Karpas-422 (cell line): Measurements from ENCODE around the gene NOS1AP. TPM values are rescaled to one million over a fixed set of nuclear protein-coding genes. Genes with fewer than 3 reads are reported as not detected.

Source experiments
- DNase-seq: peaks from one replicate; pipeline ENCODE4 v3.0.0-alpha.2; 2015
- H2AFZ ChIP-seq: fragments of 200-600 bp; sonication (generic); 2 replicates; pipeline ENCODE4 v1.6.1; 2014; ENCODE audit warnings: antibody characterized with exemption, low read length, mixed read lengths
- H3K27ac ChIP-seq: fragments of 200-600 bp; sonication (generic); 2 replicates; pipeline ENCODE4 v1.5.1; 2014; ENCODE audit warnings: mild to moderate bottlenecking, low read length, moderate library complexity
- H3K27me3 ChIP-seq: fragments of 200-600 bp; sonication (generic); 2 replicates; pipeline ENCODE4 v1.6.1; 2014; ENCODE audit warnings: low read length, mixed read lengths
- H3K36me3 ChIP-seq: fragments of 200-600 bp; sonication (generic); 2 replicates; pipeline ENCODE4 v1.6.1; 2014; ENCODE audit warnings: low read length, mixed read lengths; ENCODE audit not compliant: insufficient read depth
- H3K4me1 ChIP-seq: fragments of 200-600 bp; sonication (generic); 2 replicates; pipeline ENCODE4 v1.6.1; 2014; ENCODE audit warnings: mild to moderate bottlenecking, low read length, mixed read lengths
- H3K4me2 ChIP-seq: fragments of 200-600 bp; sonication (generic); 2 replicates; pipeline ENCODE4 v1.6.1; 2014; ENCODE audit warnings: low read length, low read depth, mild to moderate bottlenecking; ENCODE audit not compliant: poor library complexity, severe bottlenecking
- H3K4me3 ChIP-seq: fragments of 200-600 bp; sonication (generic); 2 replicates; pipeline ENCODE4 v1.5.1; 2014; ENCODE audit warnings: mild to moderate bottlenecking, antibody characterized with exemption, low read length, mixed read lengths
- H3K79me2 ChIP-seq: fragments of 200-600 bp; sonication (generic); 2 replicates; pipeline ENCODE4 v1.6.1; 2014; ENCODE audit warnings: mild to moderate bottlenecking, low read length, mixed read lengths
- H3K9ac ChIP-seq: fragments of 200-600 bp; sonication (generic); 2 replicates; pipeline ENCODE4 v1.6.0; 2014; ENCODE audit warnings: low read length
- H3K9me2 ChIP-seq: fragments of 200-600 bp; sonication (generic), shearing (Covaris generic); replicated peaks from 2 replicates; pipeline ENCODE4 v1.6.0; 2014; ENCODE audit warnings: mild to moderate bottlenecking, low read length, moderate library complexity; ENCODE audit not compliant: insufficient read depth
- H3K9me3 ChIP-seq: fragments of 300-700, 200-600 bp; sonication (generic); 2 replicates; pipeline ENCODE4 v1.6.1; 2014; ENCODE audit warnings: low read length, mixed read lengths
- H4K20me1 ChIP-seq: fragments of 200-600 bp; sonication (generic); 2 replicates; pipeline ENCODE4 v1.6.1; 2014; ENCODE audit warnings: mild to moderate bottlenecking, antibody characterized with exemption, low read length, low read depth; ENCODE audit not compliant: insufficient read depth
- total RNA-seq: library from RNA; depleted of rRNA; stranded (reverse); fragments of >200 nt; shearing (Covaris generic); gene quantifications from 2 replicates; pipeline ENCODE4 v1.2.3, GENCODE V29; 2014; ENCODE audit warnings: low replicate concordance

Gene NOS1AP
- total RNA-seq, 1 experiment from 2014 or later: not detected

- no peak for DNase-seq
- no peaks in the 10 kb centered on the region for H3K9me2 ChIP-seq
- H4K20me1 ChIP-seq: no peaks in the 10 kb centered on the region
- no peaks in the 10 kb centered on the region for H3K79me2 ChIP-seq
- no peaks in the 10 kb centered on the region for H3K4me1 ChIP-seq
- no peaks in the 10 kb centered on the region for H3K36me3 ChIP-seq
- H3K9me3 ChIP-seq: no peaks in the 10 kb centered on the region
- no peak overlapping the region for H3K4me3 ChIP-seq
- no peak overlapping the region for H3K9ac ChIP-seq
- H2AFZ ChIP-seq: no peak overlapping the region
- no peaks in the 10 kb centered on the region for H3K27me3 ChIP-seq
- no peak overlapping the region for H3K4me2 ChIP-seq
- H3K27ac ChIP-seq: no peak overlapping the region
These were observed 13.8 kb downstream of the NOS1AP start for GRCh38 chr1:162083273-162083672.

GRCh38 chr1:162085991-162086390, 16.5 kb downstream of the NOS1AP start:
- no peaks in the 10 kb centered on the region for H3K79me2 ChIP-seq
- DNase-seq: no peak
- no peak overlapping the region for H3K4me2 ChIP-seq
- no peaks in the 10 kb centered on the region for H3K36me3 ChIP-seq
- no peaks in the 10 kb centered on the region for H3K9me3 ChIP-seq
- no peaks in the 10 kb centered on the region for H3K27me3 ChIP-seq
- no peaks in the 10 kb centered on the region for H4K20me1 ChIP-seq
- H3K4me3 ChIP-seq: no peak overlapping the region
- no peak overlapping the region for H2AFZ ChIP-seq
- H3K9me2 ChIP-seq: no peaks in the 10 kb centered on the region
- H3K4me1 ChIP-seq: no peaks in the 10 kb centered on the region
- no peak overlapping the region for H3K9ac ChIP-seq
- no peak overlapping the region for H3K27ac ChIP-seq

- Histone ChIP-seq H3K4me3 (no peak overlapping the region), H3K27ac (no peak overlapping the region), H2AFZ (no peak overlapping the region), H3K79me2 (no peaks in the 10 kb centered on the region), H3K27me3 (no peaks in the 10 kb centered on the region), H3K36me3 (no peaks in the 10 kb centered on the region), H3K9me3 (no peaks in the 10 kb centered on the region), H4K20me1 (no peaks in the 10 kb centered on the region), H3K9me2 (no peaks in the 10 kb centered on the region), H3K4me1 (no peaks in the 10 kb centered on the region), H3K9ac (no peak overlapping the region), H3K4me2 (no peak overlapping the region)
- DNase-seq: no peak
These were observed 17.6 kb downstream of the NOS1AP start for GRCh38 chr1:162087111-162087510.

GRCh38 chr1:162087574-162087973, 18.1 kb downstream of the NOS1AP start:
- H3K79me2 ChIP-seq: no peaks in the 10 kb centered on the region
- H3K4me1 ChIP-seq: no peaks in the 10 kb centered on the region
- no peaks in the 10 kb centered on the region for H3K36me3 ChIP-seq
- H2AFZ ChIP-seq: no peak overlapping the region
- no peak for DNase-seq
- H4K20me1 ChIP-seq: no peaks in the 10 kb centered on the region
- no peaks in the 10 kb centered on the region for H3K9me2 ChIP-seq
- no peak overlapping the region for H3K4me2 ChIP-seq
- no peak overlapping the region for H3K4me3 ChIP-seq
- H3K9me3 ChIP-seq: no peaks in the 10 kb centered on the region
- H3K27ac ChIP-seq: no peak overlapping the region
- H3K9ac ChIP-seq: no peak overlapping the region
- no peaks in the 10 kb centered on the region for H3K27me3 ChIP-seq

- Histone ChIP-seq H3K9me2 (no peaks in the 10 kb centered on the region), H3K27me3 (no peaks in the 10 kb centered on the region), H3K27ac (no peak overlapping the region), H3K9ac (no peak overlapping the region), H2AFZ (no peak overlapping the region), H3K36me3 (no peaks in the 10 kb centered on the region), H3K4me3 (no peak overlapping the region), H3K4me2 (no peak overlapping the region), H3K4me1 (no peaks in the 10 kb centered on the region), H3K9me3 (no peaks in the 10 kb centered on the region), H4K20me1 (no peaks in the 10 kb centered on the region), H3K79me2 (no peaks in the 10 kb centered on the region)
- DNase-seq: no peak
These were observed 18.9 kb downstream of the NOS1AP start for GRCh38 chr1:162088281-162088969.

- H2AFZ ChIP-seq: no peak overlapping the region
- H3K4me2 ChIP-seq: no peak overlapping the region
- H3K9ac ChIP-seq: no peak overlapping the region
- H3K36me3 ChIP-seq: no peaks in the 10 kb centered on the region
- H3K9me3 ChIP-seq: no peaks in the 10 kb centered on the region
- H3K27me3 ChIP-seq: no peaks in the 10 kb centered on the region
- H3K79me2 ChIP-seq: no peaks in the 10 kb centered on the region
- no peaks in the 10 kb centered on the region for H4K20me1 ChIP-seq
- H3K27ac ChIP-seq: no peak overlapping the region
- H3K4me1 ChIP-seq: no peaks in the 10 kb centered on the region
- H3K9me2 ChIP-seq: no peaks in the 10 kb centered on the region
- H3K4me3 ChIP-seq: no peak overlapping the region
- no peak for DNase-seq
These were observed 20.3 kb downstream of the NOS1AP start for GRCh38 chr1:162089748-162090147.

- Histone ChIP-seq H3K27me3 (no peaks in the 10 kb centered on the region), H3K4me1 (no peaks in the 10 kb centered on the region), H3K4me3 (no peak overlapping the region), H2AFZ (no peak overlapping the region), H3K9ac (no peak overlapping the region), H3K4me2 (no peak overlapping the region), H3K27ac (no peak overlapping the region), H3K79me2 (no peaks in the 10 kb centered on the region), H4K20me1 (no peaks in the 10 kb centered on the region), H3K9me3 (no peaks in the 10 kb centered on the region), H3K9me2 (no peaks in the 10 kb centered on the region), H3K36me3 (no peaks in the 10 kb centered on the region)
- DNase-seq: no peak
These were observed 20.9 kb downstream of the NOS1AP start for GRCh38 chr1:162090378-162090777.

- H3K36me3 ChIP-seq: no peaks in the 10 kb centered on the region
- H3K4me2 ChIP-seq: no peak overlapping the region
- no peak overlapping the region for H3K27ac ChIP-seq
- DNase-seq: no peak
- no peaks in the 10 kb centered on the region for H3K4me1 ChIP-seq
- no peak overlapping the region for H3K9ac ChIP-seq
- no peaks in the 10 kb centered on the region for H4K20me1 ChIP-seq
- H3K79me2 ChIP-seq: no peaks in the 10 kb centered on the region
- H3K4me3 ChIP-seq: no peak overlapping the region
- H2AFZ ChIP-seq: no peak overlapping the region
- H3K9me3 ChIP-seq: no peaks in the 10 kb centered on the region
- no peaks in the 10 kb centered on the region for H3K27me3 ChIP-seq
- no peaks in the 10 kb centered on the region for H3K9me2 ChIP-seq
These were observed 22.4 kb downstream of the NOS1AP start for GRCh38 chr1:162091681-162092524.
